ENCODE measurements around the gene HSPG2.

- TF ChIP-seq, protein P1, sequence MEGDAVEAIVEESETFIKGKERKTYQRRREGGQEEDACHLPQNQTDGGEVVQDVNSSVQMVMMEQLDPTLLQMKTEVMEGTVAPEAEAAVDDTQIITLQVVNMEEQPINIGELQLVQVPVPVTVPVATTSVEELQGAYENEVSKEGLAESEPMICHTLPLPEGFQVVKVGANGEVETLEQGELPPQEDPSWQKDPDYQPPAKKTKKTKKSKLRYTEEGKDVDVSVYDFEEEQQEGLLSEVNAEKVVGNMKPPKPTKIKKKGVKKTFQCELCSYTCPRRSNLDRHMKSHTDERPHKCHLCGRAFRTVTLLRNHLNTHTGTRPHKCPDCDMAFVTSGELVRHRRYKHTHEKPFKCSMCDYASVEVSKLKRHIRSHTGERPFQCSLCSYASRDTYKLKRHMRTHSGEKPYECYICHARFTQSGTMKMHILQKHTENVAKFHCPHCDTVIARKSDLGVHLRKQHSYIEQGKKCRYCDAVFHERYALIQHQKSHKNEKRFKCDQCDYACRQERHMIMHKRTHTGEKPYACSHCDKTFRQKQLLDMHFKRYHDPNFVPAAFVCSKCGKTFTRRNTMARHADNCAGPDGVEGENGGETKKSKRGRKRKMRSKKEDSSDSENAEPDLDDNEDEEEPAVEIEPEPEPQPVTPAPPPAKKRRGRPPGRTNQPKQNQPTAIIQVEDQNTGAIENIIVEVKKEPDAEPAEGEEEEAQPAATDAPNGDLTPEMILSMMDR (conservative IDR thresholded peaks at IDR 0.05; ENCODE audit: low read length), result no peak; the same call in 1 of the 2 replicates
- TF ChIP-seq EZH2phosphoT487 (IDR thresholded peaks at IDR 0.05; ENCODE audit: borderline replicate concordance, low read depth, low read length), result no peak
Measured at GRCh38 chr1:21782868-21783678, 154.0 kb downstream of the HSPG2 start, which contains the start of gene USP48.
